Ecto neural progenitor cell (in vitro differentiated cells): ENCODE results near the gene SPATA6L.
"Not testable (repeated sequence)": the region's sequence is repeated elsewhere in the genome, so short reads cannot be mapped to it uniquely, and the experiment has no call there.

Experiments
- DNase-seq: peaks from one replicate; pipeline ENCODE4 v3.0.0-alpha.2; 2018; ENCODE audit warnings: low spot score

SPATA6L gene

GRCh38 chr9:4622016-4622415 is 44.3 kb downstream of the SPATA6L start:
- DNase-seq = no peak

GRCh38 chr9:4620881-4621555 is 45.3 kb downstream of the SPATA6L start:
- no peak for DNase-seq

DNA sequence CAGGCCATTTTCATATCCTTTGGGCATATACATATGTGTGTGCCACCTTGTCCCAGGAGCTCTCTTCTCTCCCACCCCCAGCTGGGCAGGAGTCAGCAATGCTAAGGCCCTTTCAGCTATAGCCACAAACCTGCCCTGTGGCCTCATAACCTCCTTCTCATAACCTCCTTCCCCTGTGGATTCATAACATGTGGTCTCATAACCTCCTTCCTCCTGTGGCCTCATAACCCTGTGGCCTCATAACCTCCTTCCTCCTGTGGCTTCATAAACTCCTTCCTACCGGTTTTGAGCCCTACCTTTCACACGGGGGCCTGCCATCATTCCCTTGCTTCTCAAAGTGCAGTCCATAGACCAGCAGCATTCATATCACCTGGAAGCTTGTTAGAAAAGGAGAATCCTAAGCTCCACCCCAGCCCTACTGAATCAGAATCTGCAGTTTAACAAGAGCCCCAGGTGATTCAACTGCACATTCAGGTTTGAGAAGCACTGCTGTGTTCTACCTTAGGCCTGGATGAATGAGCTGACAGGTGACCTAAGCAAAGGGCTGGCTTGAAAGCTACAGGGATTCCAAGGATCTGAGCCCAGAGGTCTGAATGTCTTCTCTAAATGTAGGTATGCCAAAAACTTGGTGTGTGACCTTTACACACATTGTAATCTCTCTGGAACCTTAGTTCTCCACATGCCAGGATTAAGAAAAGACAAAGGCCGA is 46.1 kb downstream of the SPATA6L start:
- no peak for DNase-seq

- DNase-seq = no peak
Observed at GRCh38 chr9:4618700-4619099, 47.6 kb downstream of the SPATA6L start.

GRCh38 chr9:4617752-4618151 is 48.5 kb downstream of the SPATA6L start:
- DNase-seq = no peak

- no peak for DNase-seq
Observed at GRCh38 chr9:4615778-4616177, 50.5 kb downstream of the SPATA6L start.

- DNase-seq = no peak
Observed at GRCh38 chr9:4615251-4615650, 51.0 kb downstream of the SPATA6L start.

DNA sequence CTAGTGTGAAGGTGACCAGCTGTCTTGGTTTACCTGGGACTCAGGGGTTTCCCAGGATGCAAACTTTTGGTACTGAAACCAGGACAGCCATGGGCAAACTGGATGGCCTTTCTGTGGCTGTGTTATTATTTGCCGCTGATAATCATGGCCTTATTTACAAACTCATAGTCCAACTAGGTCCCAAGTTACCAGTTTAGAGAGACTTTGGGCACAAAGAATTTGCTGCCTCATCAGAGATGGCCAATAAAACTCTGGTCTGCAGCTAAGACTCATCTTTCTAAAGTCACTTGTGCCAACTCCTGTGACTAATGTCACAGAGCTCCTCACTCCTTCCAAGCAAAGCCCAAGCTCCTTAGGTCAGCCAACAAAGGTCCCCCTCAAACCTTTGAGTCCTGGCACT is 51.7 kb downstream of the SPATA6L start:
- no peak for DNase-seq

GRCh38 chr9:4606033-4606432 is 60.2 kb downstream of the SPATA6L start:
- not testable (repeated sequence) for DNase-seq

DNA sequence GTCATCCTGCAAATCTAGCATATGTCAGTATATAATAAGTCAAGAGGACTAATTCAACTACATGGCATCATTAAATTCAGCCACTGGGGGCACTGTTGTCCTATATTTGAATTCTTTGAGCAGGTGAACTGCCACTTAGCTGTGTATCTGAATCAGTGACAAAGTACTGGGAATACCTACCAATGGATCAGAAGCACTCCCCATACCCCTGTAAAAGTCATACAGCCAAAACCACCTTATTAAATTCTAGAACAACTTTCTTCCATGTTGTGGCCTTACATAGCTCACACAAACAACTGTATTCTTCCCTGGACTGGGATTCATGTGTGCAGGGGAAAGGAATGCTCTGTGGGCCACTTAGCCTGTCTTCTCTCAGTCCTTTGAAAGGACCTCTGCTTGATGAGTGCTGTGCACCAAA is 61.6 kb downstream of the SPATA6L start:
- peak; percentile 57 for DNase-seq

DNA sequence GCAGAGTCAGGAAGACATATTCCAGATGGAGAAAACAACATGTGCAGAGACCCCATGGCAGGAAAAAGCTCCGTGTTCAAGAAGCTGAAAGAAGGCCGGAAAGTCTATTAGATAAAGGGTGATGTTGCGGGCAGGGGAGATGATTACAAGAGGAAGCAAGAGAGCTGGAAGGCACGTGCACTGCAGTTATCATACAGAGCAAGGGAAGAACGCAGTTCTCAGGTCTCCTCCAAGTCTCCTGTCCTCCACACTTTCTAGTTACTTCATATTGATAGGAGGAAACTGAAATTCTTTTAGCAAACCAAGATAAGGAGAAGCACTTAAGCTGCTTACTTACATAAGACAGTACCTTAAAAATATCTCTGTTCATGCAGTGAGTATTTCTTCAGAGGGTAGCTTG is 62.5 kb downstream of the SPATA6L start:
- no peak for DNase-seq

DNA sequence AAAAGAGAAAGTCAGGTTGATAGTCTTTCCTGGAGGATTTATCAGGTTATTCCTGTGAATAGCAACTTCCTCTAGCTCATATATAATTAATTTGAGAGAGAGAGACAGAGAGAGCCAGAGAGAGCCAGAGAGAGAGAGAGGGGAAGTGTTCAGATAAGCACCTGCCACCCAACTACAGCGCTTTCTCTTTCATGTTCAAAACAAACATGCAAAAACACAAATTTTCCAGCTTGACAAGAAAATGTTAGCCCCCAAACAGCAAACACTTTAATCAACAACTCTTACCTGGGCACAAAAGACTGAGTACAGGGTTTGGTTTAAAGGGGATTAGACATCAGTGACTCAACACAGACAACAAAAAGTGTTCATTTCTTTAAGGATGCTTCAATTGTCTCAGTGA is 65.9 kb downstream of the SPATA6L start:
- no peak for DNase-seq

DNA sequence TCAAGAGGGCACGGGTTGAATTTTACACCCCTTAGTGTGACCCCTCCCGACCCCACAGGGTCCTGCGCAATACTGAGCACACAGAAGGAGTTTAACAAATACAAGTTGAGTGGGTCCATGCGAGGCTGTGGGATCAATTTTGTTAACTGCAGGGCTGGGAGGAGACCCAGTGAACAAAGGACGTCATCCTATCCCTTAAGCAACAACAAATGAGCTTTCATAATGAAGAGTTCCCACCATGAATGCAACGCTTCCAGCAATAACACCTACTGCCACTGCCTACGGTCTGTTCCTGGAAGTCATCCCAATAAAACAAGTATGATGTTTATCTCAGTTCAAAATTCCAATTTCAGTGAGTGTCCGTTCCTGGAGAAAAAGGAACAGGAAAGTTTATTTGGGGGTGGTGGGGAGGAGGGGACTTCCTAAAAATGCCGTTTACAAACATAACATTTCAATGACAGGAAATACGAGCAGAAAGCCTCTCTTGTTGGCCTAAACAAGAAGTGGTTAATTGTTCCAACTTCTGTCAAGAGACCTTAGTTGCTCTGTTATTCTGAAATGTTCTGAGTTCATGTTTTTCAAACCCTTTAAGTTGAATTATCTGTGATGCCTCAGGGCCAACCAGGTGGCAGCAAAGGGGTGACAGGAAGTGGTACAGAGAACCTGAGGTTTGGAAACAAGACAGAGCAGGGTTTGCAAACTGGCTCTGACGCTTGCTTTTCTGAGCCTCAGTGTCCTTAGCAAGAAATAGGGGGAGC is 69.9 kb downstream of the SPATA6L start:
- no peak for DNase-seq

GRCh38 chr9:4594994-4595393 is 71.3 kb downstream of the SPATA6L start:
- no peak for DNase-seq

- DNase-seq = no peak
Observed at GRCh38 chr9:4594545-4594944, 71.7 kb downstream of the SPATA6L start.

DNA sequence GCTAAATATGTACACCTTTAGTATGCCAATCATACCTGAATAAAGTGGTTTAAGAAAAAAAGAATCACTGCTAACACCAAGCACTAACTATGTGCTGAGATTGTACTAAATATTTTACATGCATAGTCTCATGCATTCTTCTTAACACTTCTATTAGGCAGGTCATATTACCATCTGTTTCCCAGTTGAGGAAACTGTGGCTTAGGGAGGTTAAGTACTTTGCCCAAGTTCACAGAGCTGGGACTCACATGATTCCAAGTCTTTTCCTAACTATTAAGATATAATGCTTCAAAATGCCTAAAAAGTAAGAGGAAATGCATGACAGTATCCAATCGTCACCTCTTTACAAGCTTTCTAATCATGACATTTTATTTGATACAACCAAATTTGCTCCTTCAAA is 73.4 kb downstream of the SPATA6L start:
- DNase-seq = no peak

DNA sequence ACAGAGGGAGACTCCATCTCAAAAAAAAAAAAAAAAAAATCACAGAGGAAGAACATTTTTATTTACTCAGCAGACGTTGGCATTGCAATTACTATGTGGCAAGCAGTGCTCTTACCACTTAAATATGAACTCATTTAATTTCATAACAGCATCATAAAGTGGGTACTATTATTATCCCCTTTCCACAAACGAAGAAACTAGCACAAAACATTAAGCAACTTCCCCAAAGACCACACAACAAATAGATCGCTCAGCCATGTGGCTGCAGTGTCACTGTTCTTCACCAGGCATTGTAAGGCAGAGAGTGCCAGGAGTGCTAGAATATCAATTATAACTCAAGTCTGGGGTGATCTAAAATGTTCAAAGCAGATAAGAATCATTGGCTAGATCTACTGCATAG is 74.0 kb downstream of the SPATA6L start:
- no peak for DNase-seq

- DNase-seq = no peak
Observed at GRCh38 chr9:4591123-4591500, 75.2 kb downstream of the SPATA6L start.

DNA sequence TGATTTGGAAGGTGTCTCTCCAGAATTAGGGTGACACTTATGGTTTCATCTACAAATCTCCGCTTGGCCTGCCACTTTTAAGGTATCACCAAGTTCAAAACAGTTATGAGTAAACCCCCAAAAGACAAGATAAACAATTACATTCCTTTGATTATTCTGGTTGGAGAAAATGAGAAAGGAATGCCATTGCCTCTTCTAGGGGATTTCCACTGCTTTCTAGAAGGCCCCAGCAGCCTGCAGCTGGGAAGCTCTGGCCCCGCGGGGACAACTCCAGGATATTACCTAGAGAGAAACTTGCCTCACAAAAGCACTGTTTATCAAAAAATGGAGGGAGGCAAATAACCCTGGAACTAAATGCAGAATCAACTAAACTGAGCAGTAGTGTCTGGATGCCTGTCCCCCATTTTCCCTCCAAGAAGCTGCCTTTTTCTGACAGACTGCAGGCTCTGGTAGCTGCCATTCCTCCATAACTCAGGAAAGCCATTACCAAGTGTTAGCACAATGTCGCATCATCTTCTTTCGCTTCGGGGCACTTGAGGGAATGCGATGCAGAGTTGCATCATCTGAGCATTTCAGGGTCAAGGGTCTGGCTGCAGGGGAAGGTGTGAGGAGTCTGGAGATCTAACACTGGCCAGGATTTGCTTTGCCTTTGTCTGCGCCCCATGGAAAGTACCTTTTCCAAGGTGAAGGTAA is 75.7 kb downstream of the SPATA6L start:
- no peak for DNase-seq

DNA sequence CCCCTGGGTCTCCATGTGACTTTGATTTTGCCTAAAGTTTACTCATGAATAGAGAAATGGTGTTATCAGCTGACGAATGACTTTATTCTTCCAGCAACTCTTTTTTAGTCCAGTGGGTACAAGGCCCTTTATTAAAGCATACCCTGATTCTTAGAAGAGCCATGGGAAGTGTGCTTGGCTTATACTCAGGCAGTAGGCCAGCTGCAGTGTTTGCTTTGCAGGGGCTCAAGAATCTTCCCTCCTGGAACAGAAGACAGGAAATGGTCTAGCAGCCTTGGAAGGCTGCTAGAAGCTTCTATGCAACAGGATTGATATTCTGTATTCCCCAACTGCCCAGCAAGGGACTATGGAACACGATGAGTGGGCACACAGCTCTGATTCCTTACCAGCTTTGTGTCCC is 77.6 kb downstream of the SPATA6L start:
- no peak for DNase-seq

- no peak for DNase-seq
Observed at GRCh38 chr9:4585135-4585534, 81.1 kb downstream of the SPATA6L start.

GRCh38 chr9:4584636-4585035 is 81.6 kb downstream of the SPATA6L start:
- DNase-seq = no peak

- no peak for DNase-seq
Observed at GRCh38 chr9:4583001-4583400, 83.3 kb downstream of the SPATA6L start.
